Hepatocyte (in vitro differentiated cells): ENCODE data around the gene C1orf198. TPM values are rescaled to one million over a fixed set of nuclear protein-coding genes. Genes with fewer than 3 reads are reported as not detected.

Experiments used
- DNase-seq: peaks from one replicate; pipeline ENCODE4 v3.0.0-alpha.2; 2016; ENCODE audit warnings: low spot score
- H2AFZ ChIP-seq: fragments of 200-600 bp; sonication (generic); 2 replicates; pipeline ENCODE4 v1.6.0; 2016; ENCODE audit warnings: antibody characterized with exemption, mild to moderate bottlenecking
- H3K27ac ChIP-seq: fragments of 200-600 bp; sonication (generic); 2 replicates; pipeline ENCODE4 v1.5.1; 2016; ENCODE audit warnings: mild to moderate bottlenecking
- H3K27me3 ChIP-seq: fragments of 200-600 bp; sonication (generic); 2 replicates; pipeline ENCODE4 v1.6.1; 2016
- H3K36me3 ChIP-seq: fragments of 200-600 bp; sonication (generic); replicated peaks from 2 replicates; pipeline ENCODE4 v1.5.1; 2016; ENCODE audit warnings: low read depth; ENCODE audit not compliant: insufficient read depth
- H3K4me1 ChIP-seq: fragments of 200-600 bp; sonication (generic); 2 replicates; pipeline ENCODE4 v1.5.1; 2016; ENCODE audit warnings: mild to moderate bottlenecking, moderate library complexity; ENCODE audit not compliant: insufficient read depth
- H3K4me2 ChIP-seq: fragments of 200-600 bp; sonication (generic); 2 replicates; pipeline ENCODE4 v1.6.0; 2016
- H3K4me3 ChIP-seq: fragments of 200-600 bp; sonication (generic); 2 replicates; pipeline ENCODE4 v1.5.1; 2016; ENCODE audit warnings: mild to moderate bottlenecking
- H3K79me2 ChIP-seq: fragments of 200-600 bp; sonication (generic); 2 replicates; pipeline ENCODE4 v1.6.0; 2017; ENCODE audit warnings: mild to moderate bottlenecking
- H3K9me2 ChIP-seq: fragments of 200-600 bp; sonication (generic); replicated peaks from 2 replicates; pipeline ENCODE4 v1.6.0; 2017; ENCODE audit warnings: mild to moderate bottlenecking; ENCODE audit not compliant: insufficient read depth
- H3K9me3 ChIP-seq: fragments of 200-600 bp; sonication (generic); 2 replicates; pipeline ENCODE4 v1.5.1; 2016; ENCODE audit warnings: low read depth, mild to moderate bottlenecking
- H4K20me1 ChIP-seq: fragments of 200-600 bp; sonication (generic); 2 replicates; pipeline ENCODE4 v1.6.0; 2016; ENCODE audit warnings: mild to moderate bottlenecking; ENCODE audit not compliant: insufficient read depth, poor library complexity, severe bottlenecking
- EZH2 ChIP-seq: fragments of 200-600 bp; sonication (generic); IDR thresholded peaks from 2 replicates; pipeline ENCODE4 v1.6.1; 2016; ENCODE audit warnings: antibody characterized with exemption, mild to moderate bottlenecking, borderline replicate concordance
- EZH2phosphoT487 ChIP-seq: fragments of 200-600 bp; sonication (generic); IDR thresholded peaks from one replicate; pipeline ENCODE4 v1.6.1; 2018; ENCODE audit warnings: antibody characterized with exemption, mild to moderate bottlenecking, low read depth, moderate library complexity; ENCODE audit not compliant: unreplicated experiment, severe bottlenecking
- WGBS: methylation state at CpG from one replicate; pipeline ENCODE4 v1.1.6; 2016; ENCODE audit warnings: low lambda C conversion rate; ENCODE audit errors: missing lambda C conversion rate; 5-methylcytosine and 5-hydroxymethylcytosine counted together
- polyA plus RNA-seq: library from polyadenylated mRNA; unstranded; fragments of >200 nt; fragmentation: Nextera tagmentation; extraction: Ambion mirVana; gene quantifications from 2 replicates; pipeline ENCODE4 v1.2.1, GENCODE V29; 2016
- total RNA-seq: library from RNA; depleted of rRNA; stranded (reverse); fragments of >200 nt; gene quantifications from 2 replicates; pipeline ENCODE4 v1.2.3, GENCODE V29; 2014
- TF ChIP-seq, protein P1 (sequence below): fragments of 200-600 bp; sonication (generic); IDR thresholded peaks from 2 replicates; pipeline ENCODE4 v1.5.1; 2016; ENCODE audit warnings: antibody characterized with exemption, mild to moderate bottlenecking; ENCODE audit not compliant: poor library complexity

The C1orf198 gene
- total and polyA plus RNA-seq, 2 experiments from 2014 or later, result 41.4 to 56.9 TPM

DNA sequence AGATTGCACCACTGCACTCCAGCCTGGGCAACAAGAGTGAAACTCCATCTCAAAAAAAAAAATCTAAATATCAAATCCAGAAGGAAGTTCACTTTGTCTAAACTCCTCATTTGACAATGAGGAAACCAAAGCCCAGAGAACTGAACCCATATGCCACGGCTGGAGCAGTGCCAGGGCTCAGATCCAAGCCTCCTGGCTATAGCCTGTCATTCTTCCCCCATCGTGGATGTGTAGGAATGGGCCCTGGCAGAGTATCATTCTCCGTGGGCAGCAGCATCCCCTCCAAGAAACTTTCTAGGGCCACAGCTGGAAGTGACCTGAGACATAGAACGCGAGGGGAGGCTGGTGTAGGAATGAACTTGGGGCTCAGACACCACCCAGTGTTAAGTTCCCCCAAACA is 73.9 kb downstream of the C1orf198 start:
- H2AFZ ChIP-seq, result no peak overlapping the region
- H3K4me3 ChIP-seq, result no peak overlapping the region
- no peaks in the 10 kb centered on the region for H3K4me1 ChIP-seq
- no peaks in the 10 kb centered on the region for H3K27me3 ChIP-seq
- H3K79me2 ChIP-seq, result no peaks in the 10 kb centered on the region
- no peak for TF ChIP-seq EZH2phosphoT487
- no peak for TF ChIP-seq EZH2
- TF ChIP-seq, protein P1, sequence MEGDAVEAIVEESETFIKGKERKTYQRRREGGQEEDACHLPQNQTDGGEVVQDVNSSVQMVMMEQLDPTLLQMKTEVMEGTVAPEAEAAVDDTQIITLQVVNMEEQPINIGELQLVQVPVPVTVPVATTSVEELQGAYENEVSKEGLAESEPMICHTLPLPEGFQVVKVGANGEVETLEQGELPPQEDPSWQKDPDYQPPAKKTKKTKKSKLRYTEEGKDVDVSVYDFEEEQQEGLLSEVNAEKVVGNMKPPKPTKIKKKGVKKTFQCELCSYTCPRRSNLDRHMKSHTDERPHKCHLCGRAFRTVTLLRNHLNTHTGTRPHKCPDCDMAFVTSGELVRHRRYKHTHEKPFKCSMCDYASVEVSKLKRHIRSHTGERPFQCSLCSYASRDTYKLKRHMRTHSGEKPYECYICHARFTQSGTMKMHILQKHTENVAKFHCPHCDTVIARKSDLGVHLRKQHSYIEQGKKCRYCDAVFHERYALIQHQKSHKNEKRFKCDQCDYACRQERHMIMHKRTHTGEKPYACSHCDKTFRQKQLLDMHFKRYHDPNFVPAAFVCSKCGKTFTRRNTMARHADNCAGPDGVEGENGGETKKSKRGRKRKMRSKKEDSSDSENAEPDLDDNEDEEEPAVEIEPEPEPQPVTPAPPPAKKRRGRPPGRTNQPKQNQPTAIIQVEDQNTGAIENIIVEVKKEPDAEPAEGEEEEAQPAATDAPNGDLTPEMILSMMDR, result no peak
- H3K9me2 ChIP-seq, result no peaks in the 10 kb centered on the region
- H4K20me1 ChIP-seq, result no peaks in the 10 kb centered on the region
- H3K4me2 ChIP-seq, result no peak overlapping the region
- no peaks in the 10 kb centered on the region for H3K9me3 ChIP-seq
- DNase-seq, result no peak
- 60% methylated on average over 5 of the region's 5 CpGs for WGBS
- H3K27ac ChIP-seq, result no peak overlapping the region
- H3K36me3 ChIP-seq, result no peaks in the 10 kb centered on the region

DNA sequence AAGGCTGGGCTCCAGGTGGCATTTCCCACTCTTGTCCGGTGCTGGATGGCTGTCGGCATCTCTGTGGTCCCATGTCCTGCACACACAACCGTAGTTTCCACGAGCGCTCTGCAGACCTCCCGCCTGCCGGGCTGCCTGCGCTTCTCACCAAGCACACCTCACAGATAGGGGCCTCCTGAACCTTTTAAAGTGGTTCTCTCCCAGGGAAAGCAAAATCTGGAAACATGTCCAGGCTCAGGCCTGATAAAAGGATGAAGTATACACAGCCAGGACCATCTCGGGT is 74.9 kb downstream of the C1orf198 start:
- no peaks in the 10 kb centered on the region for H3K79me2 ChIP-seq
- no peaks in the 10 kb centered on the region for H3K4me1 ChIP-seq
- no peak for DNase-seq
- no peak overlapping the region for H2AFZ ChIP-seq
- WGBS, result 94% methylated on average over 9 of the region's 9 CpGs
- no peaks in the 10 kb centered on the region for H3K27me3 ChIP-seq
- no peak overlapping the region for H3K4me2 ChIP-seq
- no peak overlapping the region for H3K4me3 ChIP-seq
- H4K20me1 ChIP-seq, result no peaks in the 10 kb centered on the region
- H3K27ac ChIP-seq, result no peak overlapping the region
- H3K9me3 ChIP-seq, result no peaks in the 10 kb centered on the region
- no peaks in the 10 kb centered on the region for H3K9me2 ChIP-seq
- H3K36me3 ChIP-seq, result no peaks in the 10 kb centered on the region
- no peak for TF ChIP-seq EZH2phosphoT487

GRCh38 chr1:230792691-230793462 is 75.4 kb downstream of the C1orf198 start:
- no peaks in the 10 kb centered on the region for H3K9me2 ChIP-seq
- no peaks in the 10 kb centered on the region for H3K27me3 ChIP-seq
- H3K4me1 ChIP-seq, result no peaks in the 10 kb centered on the region
- H3K4me2 ChIP-seq, result no peak overlapping the region
- DNase-seq, result no peak
- no peaks in the 10 kb centered on the region for H3K79me2 ChIP-seq
- H3K36me3 ChIP-seq, result no peaks in the 10 kb centered on the region
- H3K9me3 ChIP-seq, result no peaks in the 10 kb centered on the region
- H3K27ac ChIP-seq, result no peak overlapping the region
- no peaks in the 10 kb centered on the region for H4K20me1 ChIP-seq
- no peak overlapping the region for H3K4me3 ChIP-seq
- H2AFZ ChIP-seq, result no peak overlapping the region
- WGBS, result 96% methylated on average over 12 of the region's 13 CpGs
- TF ChIP-seq EZH2phosphoT487, result no peak
- TF ChIP-seq, protein P1, result peak; percentile 36

DNA sequence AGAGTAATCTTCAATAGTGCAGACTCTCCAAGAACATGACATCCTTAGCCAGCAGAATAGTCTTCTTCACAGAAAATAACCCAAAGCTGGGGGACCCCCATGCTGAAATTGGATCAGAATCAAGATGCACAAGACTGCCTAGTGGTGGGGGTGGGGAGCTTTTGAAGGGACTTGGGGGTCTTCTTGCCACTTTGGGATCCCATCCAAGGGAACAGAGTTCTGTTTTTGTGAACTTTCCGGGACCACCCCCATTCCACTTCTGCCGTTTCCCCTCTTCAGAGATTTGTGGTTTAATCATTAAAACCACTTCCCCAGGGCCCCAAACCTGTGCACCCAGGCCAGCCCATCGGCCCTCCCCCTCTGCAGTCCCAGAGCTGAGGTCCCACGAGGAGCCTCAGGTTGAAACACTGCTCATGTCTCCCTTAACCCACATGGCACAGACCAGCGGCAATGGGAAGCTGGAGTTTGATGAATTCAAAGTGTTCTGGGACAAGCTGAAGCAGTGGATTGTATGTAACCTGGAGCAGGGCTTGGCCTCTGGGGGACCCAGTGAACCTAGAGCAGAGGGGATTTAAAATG is 76.2 kb downstream of the C1orf198 start:
- H3K79me2 ChIP-seq, result no peaks in the 10 kb centered on the region
- no peaks in the 10 kb centered on the region for H4K20me1 ChIP-seq
- TF ChIP-seq EZH2phosphoT487, result no peak
- TF ChIP-seq EZH2, result no peak
- TF ChIP-seq, protein P1, result no peak
- H2AFZ ChIP-seq, result no peak overlapping the region
- no peaks in the 10 kb centered on the region for H3K36me3 ChIP-seq
- H3K9me2 ChIP-seq, result no peaks in the 10 kb centered on the region
- H3K9me3 ChIP-seq, result no peaks in the 10 kb centered on the region
- H3K27ac ChIP-seq, result no peak overlapping the region
- 81% methylated on average over 5 of the region's 5 CpGs for WGBS
- no peak for DNase-seq
- no peaks in the 10 kb centered on the region for H3K4me1 ChIP-seq
- H3K4me3 ChIP-seq, result no peak overlapping the region
- no peaks in the 10 kb centered on the region for H3K27me3 ChIP-seq
- H3K4me2 ChIP-seq, result no peak overlapping the region
